Coronary artery (tissue), 2 donors: ENCODE measurements around the gene CASD1.

Source experiments
- DNase-seq: peaks from one replicate; pipeline ENCODE4 v3.0.0-alpha.2; 2017; ENCODE audit warnings: low spot score
- H3K27ac ChIP-seq, 2 donors: fragments of 200-600 bp; sonication (generic); one replicate each; pipeline ENCODE4 v1.5.1; 2016 to 2019
- H3K4me3 ChIP-seq: fragments of 200-600 bp; sonication (generic); 2 replicates; pipeline ENCODE4 v1.5.1; 2016; ENCODE audit warnings: mild to moderate bottlenecking, moderate library complexity
- TF ChIP-seq, protein P1 (sequence below): fragments of 200-600 bp; sonication (generic); IDR thresholded peaks from one replicate; pipeline ENCODE4 v1.5.1; 2019; ENCODE audit warnings: antibody characterized with exemption

The CASD1 gene

GRCh38 chr7:94562525-94562924 is 52.9 kb downstream of the CASD1 start:
- no peak overlapping the region for H3K27ac ChIP-seq
- TF ChIP-seq, protein P1, sequence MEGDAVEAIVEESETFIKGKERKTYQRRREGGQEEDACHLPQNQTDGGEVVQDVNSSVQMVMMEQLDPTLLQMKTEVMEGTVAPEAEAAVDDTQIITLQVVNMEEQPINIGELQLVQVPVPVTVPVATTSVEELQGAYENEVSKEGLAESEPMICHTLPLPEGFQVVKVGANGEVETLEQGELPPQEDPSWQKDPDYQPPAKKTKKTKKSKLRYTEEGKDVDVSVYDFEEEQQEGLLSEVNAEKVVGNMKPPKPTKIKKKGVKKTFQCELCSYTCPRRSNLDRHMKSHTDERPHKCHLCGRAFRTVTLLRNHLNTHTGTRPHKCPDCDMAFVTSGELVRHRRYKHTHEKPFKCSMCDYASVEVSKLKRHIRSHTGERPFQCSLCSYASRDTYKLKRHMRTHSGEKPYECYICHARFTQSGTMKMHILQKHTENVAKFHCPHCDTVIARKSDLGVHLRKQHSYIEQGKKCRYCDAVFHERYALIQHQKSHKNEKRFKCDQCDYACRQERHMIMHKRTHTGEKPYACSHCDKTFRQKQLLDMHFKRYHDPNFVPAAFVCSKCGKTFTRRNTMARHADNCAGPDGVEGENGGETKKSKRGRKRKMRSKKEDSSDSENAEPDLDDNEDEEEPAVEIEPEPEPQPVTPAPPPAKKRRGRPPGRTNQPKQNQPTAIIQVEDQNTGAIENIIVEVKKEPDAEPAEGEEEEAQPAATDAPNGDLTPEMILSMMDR = no peak

DNA sequence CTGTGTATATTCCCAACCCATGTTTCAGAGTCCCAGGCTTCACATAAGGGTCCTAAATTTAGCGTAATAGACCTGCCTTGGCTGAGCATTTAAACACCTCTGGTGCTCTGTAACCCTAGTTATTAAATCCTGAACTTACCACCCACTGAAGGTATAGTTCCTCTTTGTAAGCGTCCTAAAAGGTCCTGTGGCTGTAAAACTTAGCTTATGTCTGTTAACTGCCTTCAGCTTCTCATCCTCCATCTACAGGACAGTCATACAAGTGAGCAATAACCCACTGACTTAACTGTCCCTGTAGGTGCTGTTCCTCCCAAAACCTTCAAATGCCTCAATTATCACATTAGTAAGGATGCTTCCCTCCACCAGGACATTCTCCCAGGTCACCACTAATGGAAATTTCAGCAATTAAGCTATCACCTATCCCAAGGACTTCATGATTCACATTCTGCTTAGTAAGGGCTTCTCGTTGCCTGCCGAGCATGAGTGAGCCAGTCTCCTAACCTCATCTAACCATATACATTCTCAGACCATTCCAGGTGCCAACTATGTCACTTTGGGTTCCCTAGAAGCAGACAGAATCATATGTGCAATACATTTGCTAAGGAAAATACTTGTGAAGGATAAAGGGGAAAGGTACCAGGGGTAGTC is 55.8 kb downstream of the CASD1 start:
- Histone ChIP-seq H3K4me3 (no peak overlapping the region), H3K27ac (no peak overlapping the region)
- TF ChIP-seq, protein P1 = no peak
- DNase-seq = no peak

More at GRCh38 chr7:94562525-94562924, 52.9 kb downstream of the CASD1 start:
- H3K4me3 ChIP-seq = no peak overlapping the region
- no peak for DNase-seq

DNA sequence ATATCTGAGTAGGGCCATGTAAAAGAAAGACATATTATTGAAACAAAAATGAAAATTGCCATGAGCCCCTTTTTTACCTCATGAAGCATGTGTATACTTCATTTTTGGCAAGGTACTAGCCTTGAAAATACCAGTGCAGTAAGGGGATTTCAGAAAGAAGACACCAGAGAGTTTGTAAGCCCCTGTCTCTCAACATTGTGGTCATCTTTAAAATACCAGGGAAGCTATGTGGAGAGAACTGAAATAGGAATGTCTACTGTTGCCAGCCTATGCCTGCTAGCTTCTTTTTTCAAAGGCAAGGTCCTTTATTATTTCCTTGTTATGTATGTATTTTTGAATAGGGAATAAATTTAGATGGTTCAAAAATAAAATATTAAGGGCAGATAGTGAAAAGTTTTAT is 57.8 kb downstream of the CASD1 start:
- Histone ChIP-seq H3K4me3 (no peak overlapping the region), H3K27ac (no peak overlapping the region)
- DNase-seq = no peak
- TF ChIP-seq, protein P1 = no peak

DNA sequence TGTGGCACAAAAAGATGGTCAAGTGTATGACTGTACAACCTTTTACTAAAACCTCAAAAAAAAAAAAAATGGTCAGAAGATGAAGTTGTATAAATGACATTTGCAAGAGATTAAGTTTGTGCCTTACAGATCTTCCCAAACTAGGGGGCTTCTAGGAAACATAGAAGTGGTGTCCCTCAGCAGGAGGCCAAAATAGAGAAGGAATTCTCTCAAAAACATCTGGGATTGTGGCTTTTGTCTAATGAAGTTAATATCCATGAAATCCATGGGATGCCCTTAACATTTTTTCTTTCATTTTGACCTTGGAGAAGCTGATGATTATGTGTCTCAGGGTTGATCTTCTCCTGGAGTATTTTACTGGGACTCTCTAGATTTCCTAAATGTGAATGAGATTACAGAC is 62.2 kb downstream of the CASD1 start:
- TF ChIP-seq, protein P1 = no peak
- DNase-seq = no peak
- no peak overlapping the region for H3K27ac ChIP-seq
- H3K4me3 ChIP-seq = no peak overlapping the region

- Histone ChIP-seq H3K27ac (no peak overlapping the region), H3K4me3 (no peak overlapping the region)
- TF ChIP-seq, protein P1 = no peak
- DNase-seq = no peak
These were observed 66.0 kb downstream of the CASD1 start for GRCh38 chr7:94575646-94576045.

DNA sequence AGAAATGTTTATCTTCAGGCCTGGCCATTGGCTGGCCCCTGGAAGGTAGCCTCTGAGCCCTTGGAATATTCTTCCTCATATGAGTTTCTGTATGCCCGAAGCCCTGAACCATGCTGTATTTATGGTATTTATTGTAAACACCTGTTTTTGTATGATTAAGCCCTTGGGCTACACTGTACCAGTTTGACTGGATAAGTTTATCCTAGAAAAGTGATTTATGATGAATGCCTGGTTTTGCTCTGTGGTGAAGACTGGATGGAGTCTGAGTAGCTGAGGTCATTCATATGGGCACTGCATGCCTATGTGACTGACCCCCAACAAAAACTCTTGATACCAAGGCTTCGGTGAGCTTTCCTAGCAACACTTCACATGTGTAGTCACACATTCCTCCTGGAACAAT is 66.7 kb downstream of the CASD1 start:
- TF ChIP-seq, protein P1 = no peak
- no peak overlapping the region for H3K27ac ChIP-seq
- DNase-seq = no peak
- H3K4me3 ChIP-seq = no peak overlapping the region

DNA sequence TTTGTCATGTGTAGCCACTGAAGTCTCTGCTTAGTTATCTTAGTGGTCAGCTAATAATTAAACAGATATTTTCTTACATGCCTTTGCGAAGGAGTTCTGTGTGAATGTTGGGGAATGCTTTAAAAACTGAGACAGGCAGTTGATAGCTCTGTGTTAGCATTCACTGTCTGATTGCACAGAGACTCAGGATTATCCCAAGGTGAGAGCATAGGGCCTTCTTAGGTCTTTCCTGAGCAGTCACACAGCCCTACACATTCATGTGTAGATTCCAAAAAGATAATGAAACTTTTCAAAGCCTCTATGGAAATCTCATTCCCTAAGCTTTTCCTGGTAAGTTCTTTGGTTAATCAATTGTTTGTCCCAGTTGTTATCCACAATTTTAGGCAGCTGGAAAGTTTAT is 67.7 kb downstream of the CASD1 start:
- Histone ChIP-seq H3K4me3 (no peak overlapping the region), H3K27ac (no peak overlapping the region)
- no peak for DNase-seq
- TF ChIP-seq, protein P1 = no peak
